MM.1S (cell line): Measurements from ENCODE around the gene SENP1.

Experiments
- CTCF ChIP-seq: fragments of 300-600 bp; sonication (generic); IDR thresholded peaks from 2 replicates; pipeline ENCODE4 v1.5.1; 2016; ENCODE audit warnings: antibody characterized with exemption, low read length, mixed read lengths
- EZH2 ChIP-seq: fragments of 300-600 bp; sonication (generic); optimal IDR thresholded peaks from 2 replicates; pipeline ENCODE3; 2017; ENCODE audit warnings: low read depth, mild to moderate bottlenecking, antibody characterized with exemption, low read length, mixed read lengths
- EZH2phosphoT487 ChIP-seq: fragments of 300-600 bp; sonication (generic); IDR thresholded peaks from 2 replicates; pipeline ENCODE4 v1.6.1; 2018; ENCODE audit warnings: antibody characterized with exemption, low read length

- TF ChIP-seq CTCF (no peak), EZH2phosphoT487 (no peak), EZH2 (no peak)
Observed at GRCh38 chr12:48070033-48070432, 35.8 kb downstream of the SENP1 start.
